Cardiac muscle cell (in vitro differentiated cells and primary cell): Measurements from ENCODE around the gene CBLB. TPM values are rescaled to one million over a fixed set of nuclear protein-coding genes. Genes with fewer than 3 reads are reported as not detected.

ENCODE experiments used
- DNase-seq, 2 donors: peaks; one replicate each; pipeline versions ENCODE4 v3.0.0 to v3.0.0-alpha.2; 2010 to 2017; ENCODE audit warnings: low read depth in 1 of 2, low spot score in 1 of 2
- H3K27ac ChIP-seq: fragments of 200-600 bp; sonication (generic); 2 replicates; pipeline ENCODE4 v1.5.1; 2016
- H3K27me3 ChIP-seq: fragments of 200-600 bp; sonication (generic); 2 replicates; pipeline ENCODE4 v1.6.0; 2016; ENCODE audit warnings: control low read depth
- H3K36me3 ChIP-seq: fragments of 200-600 bp; sonication (generic); 2 replicates; pipeline ENCODE4 v1.5.1; 2016; ENCODE audit warnings: control low read depth
- H3K4me1 ChIP-seq: fragments of 200-600 bp; sonication (generic); 2 replicates; pipeline ENCODE4 v1.8.1; 2017; ENCODE audit warnings: low read depth, mild to moderate bottlenecking, mixed run types
- H3K4me3 ChIP-seq: fragments of 200-600 bp; sonication (generic); 2 replicates; pipeline ENCODE4 v1.5.1; 2016; ENCODE audit warnings: mild to moderate bottlenecking
- H3K9me3 ChIP-seq: fragments of 200-600 bp; sonication (generic); 2 replicates; pipeline ENCODE4 v1.5.1; 2017; ENCODE audit warnings: low read depth, mild to moderate bottlenecking, control low read depth
- CTCF ChIP-seq: IDR thresholded peaks from 2 replicates; pipeline ENCODE4 v1.5.1; 2012; ENCODE audit warnings: low read depth, mild to moderate bottlenecking, low read length
- polyA plus RNA-seq: library from polyadenylated mRNA; unstranded; fragments of >200 nt; fragmentation: Nextera tagmentation; extraction: Ambion mirVana; gene quantifications from 2 replicates; pipeline ENCODE4 v1.2.1, GENCODE V29; 2016
- total RNA-seq: library from RNA; depleted of rRNA; stranded (reverse); fragments of >200 nt; gene quantifications from 2 replicates; pipeline ENCODE4 v1.2.3, GENCODE V29; 2016

Gene CBLB
- total and polyA plus RNA-seq, 2 experiments from 2014 or later, result 30.3 to 48.2 TPM

DNA sequence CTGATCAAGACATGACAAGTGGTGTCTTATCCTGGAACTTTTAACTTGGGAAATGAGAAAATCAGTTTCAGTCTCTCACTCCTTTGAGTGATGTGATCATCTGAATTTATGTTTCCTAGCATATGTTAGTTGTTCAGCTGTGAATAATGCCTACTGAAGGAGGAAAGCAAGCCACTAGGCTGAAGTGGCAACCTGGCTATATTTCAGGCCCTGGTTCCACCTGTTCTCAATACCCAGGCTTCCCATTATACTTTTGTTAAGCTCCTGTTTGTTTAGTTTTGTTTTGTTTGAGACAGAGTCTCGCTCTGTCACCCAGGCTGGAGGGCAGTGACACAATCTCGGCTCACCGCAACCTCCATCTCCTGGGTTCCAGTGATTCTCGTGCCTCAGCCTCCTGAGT, 258.3 kb downstream of the CBLB start:
- H3K9me3 ChIP-seq, result no peaks in the 10 kb centered on the region
- no peaks in the 10 kb centered on the region for H3K4me1 ChIP-seq
- no peak for DNase-seq
- H3K36me3 ChIP-seq, result no peaks in the 10 kb centered on the region
- no peak overlapping the region for H3K4me3 ChIP-seq
- H3K27ac ChIP-seq, result no peak overlapping the region
- no peak for TF ChIP-seq CTCF
- H3K27me3 ChIP-seq, result no peaks in the 10 kb centered on the region

- Histone ChIP-seq H3K27ac (no peak overlapping the region), H3K4me1 (no peaks in the 10 kb centered on the region), H3K36me3 (no peaks in the 10 kb centered on the region), H3K9me3 (no peaks in the 10 kb centered on the region), H3K27me3 (no peaks in the 10 kb centered on the region), H3K4me3 (no peak overlapping the region)
- peak in 1 of 2 donors; percentile 18 for DNase-seq
- no peak for TF ChIP-seq CTCF
These were observed 260.2 kb downstream of the CBLB start for GRCh38 chr3:105608623-105609022.

- Histone ChIP-seq H3K4me1 (no peaks in the 10 kb centered on the region), H3K27ac (no peak overlapping the region), H3K4me3 (no peak overlapping the region), H3K36me3 (no peaks in the 10 kb centered on the region), H3K9me3 (no peaks in the 10 kb centered on the region), H3K27me3 (no peaks in the 10 kb centered on the region)
- DNase-seq, result peak in 1 of 2 donors; percentile 29
- no peak for TF ChIP-seq CTCF
These were observed 262.8 kb downstream of the CBLB start for GRCh38 chr3:105606016-105606415.
